ENCODE results near the gene TPRG1L.

TPRG1L gene

GRCh38 chr1:3676581-3677470 is 52.0 kb downstream of the TPRG1L start:
- H3K9me3 ChIP-seq (ENCODE audit: insufficient read depth, low read length) = no peaks in the 10 kb centered on the region
- H3K27ac ChIP-seq (ENCODE audit: low read length) = peak overlapping the region; percentile 92
- H3K36me3 ChIP-seq (replicated peaks; ENCODE audit: low read depth, low read length) = no peaks in the 10 kb centered on the region
- peak overlapping the region; percentile 100 for H3K4me2 ChIP-seq (ENCODE audit: low read length)
- peak overlapping the region; percentile 77 for H3K4me3 ChIP-seq (ENCODE audit: low read length)
- peak overlapping the region; percentile 85; the same call in 1 of the 2 replicates for H3K9ac ChIP-seq (ENCODE audit: low read length)
- peaks cover 91% of the 10 kb centered on the region for H3K4me1 ChIP-seq (ENCODE audit: low read length)
- no peaks in the 10 kb centered on the region for H4K20me1 ChIP-seq (ENCODE audit: insufficient read depth, low read length)
- no peaks in the 10 kb centered on the region for H3K79me2 ChIP-seq (ENCODE audit: low read length)
- no peak overlapping the region; the same call in 1 of the 2 replicates for H2AFZ ChIP-seq (ENCODE audit: low read depth, low read length)
- TF ChIP-seq, protein P1, sequence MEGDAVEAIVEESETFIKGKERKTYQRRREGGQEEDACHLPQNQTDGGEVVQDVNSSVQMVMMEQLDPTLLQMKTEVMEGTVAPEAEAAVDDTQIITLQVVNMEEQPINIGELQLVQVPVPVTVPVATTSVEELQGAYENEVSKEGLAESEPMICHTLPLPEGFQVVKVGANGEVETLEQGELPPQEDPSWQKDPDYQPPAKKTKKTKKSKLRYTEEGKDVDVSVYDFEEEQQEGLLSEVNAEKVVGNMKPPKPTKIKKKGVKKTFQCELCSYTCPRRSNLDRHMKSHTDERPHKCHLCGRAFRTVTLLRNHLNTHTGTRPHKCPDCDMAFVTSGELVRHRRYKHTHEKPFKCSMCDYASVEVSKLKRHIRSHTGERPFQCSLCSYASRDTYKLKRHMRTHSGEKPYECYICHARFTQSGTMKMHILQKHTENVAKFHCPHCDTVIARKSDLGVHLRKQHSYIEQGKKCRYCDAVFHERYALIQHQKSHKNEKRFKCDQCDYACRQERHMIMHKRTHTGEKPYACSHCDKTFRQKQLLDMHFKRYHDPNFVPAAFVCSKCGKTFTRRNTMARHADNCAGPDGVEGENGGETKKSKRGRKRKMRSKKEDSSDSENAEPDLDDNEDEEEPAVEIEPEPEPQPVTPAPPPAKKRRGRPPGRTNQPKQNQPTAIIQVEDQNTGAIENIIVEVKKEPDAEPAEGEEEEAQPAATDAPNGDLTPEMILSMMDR (IDR thresholded peaks at IDR 0.05; ENCODE audit: low read depth, low read length) = peak; percentile 39
- TF ChIP-seq EZH2phosphoT487 (IDR thresholded peaks at IDR 0.05; ENCODE audit: low read depth) = peak; percentile 89
- H3K27me3 ChIP-seq (ENCODE audit: low read depth, low read length) = peaks cover 27% of the 10 kb centered on the region

DNA sequence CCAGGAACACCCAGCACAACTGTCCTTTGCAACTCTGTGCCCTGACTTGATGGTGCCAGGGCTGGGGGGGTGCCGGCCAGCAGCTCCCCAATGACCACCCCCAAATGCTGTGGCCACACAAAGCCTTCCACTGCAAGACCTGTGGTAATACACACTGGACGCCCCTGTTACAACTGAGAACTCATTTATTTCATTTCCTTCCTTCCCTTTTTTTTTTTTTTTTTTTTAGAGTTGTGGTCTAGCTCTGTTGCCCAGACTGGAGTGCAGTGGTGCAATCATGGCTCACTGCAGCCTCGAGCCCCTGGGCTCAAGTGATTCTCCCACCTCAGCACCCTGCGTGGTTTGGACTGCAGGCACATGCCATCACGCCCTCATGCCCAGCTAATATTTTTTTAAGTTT is 52.7 kb downstream of the TPRG1L start:
- TF ChIP-seq, protein P1 (IDR thresholded peaks at IDR 0.05; ENCODE audit: low read depth, low read length) = no peak
- TF ChIP-seq EZH2phosphoT487 (IDR thresholded peaks at IDR 0.05; ENCODE audit: low read depth) = no peak
- H2AFZ ChIP-seq (ENCODE audit: low read depth, low read length) = no peak overlapping the region; the same call in 1 of the 2 replicates
- peaks cover 84% of the 10 kb centered on the region for H3K4me1 ChIP-seq (ENCODE audit: low read length)
- H3K27me3 ChIP-seq (ENCODE audit: low read depth, low read length) = peaks cover 21% of the 10 kb centered on the region
- peak overlapping the region; percentile 92 for H3K27ac ChIP-seq (ENCODE audit: low read length)
- no peaks in the 10 kb centered on the region for H3K36me3 ChIP-seq (replicated peaks; ENCODE audit: low read depth, low read length)
- no peaks in the 10 kb centered on the region for H4K20me1 ChIP-seq (ENCODE audit: insufficient read depth, low read length)
- H3K4me2 ChIP-seq (ENCODE audit: low read length) = peak overlapping the region; percentile 100
- H3K4me3 ChIP-seq (ENCODE audit: low read length) = peak overlapping the region; percentile 77
- no peaks in the 10 kb centered on the region for H3K9me3 ChIP-seq (ENCODE audit: insufficient read depth, low read length)
- no peaks in the 10 kb centered on the region for H3K79me2 ChIP-seq (ENCODE audit: low read length)
- peak overlapping the region; percentile 85 for H3K9ac ChIP-seq (ENCODE audit: low read length)

DNA sequence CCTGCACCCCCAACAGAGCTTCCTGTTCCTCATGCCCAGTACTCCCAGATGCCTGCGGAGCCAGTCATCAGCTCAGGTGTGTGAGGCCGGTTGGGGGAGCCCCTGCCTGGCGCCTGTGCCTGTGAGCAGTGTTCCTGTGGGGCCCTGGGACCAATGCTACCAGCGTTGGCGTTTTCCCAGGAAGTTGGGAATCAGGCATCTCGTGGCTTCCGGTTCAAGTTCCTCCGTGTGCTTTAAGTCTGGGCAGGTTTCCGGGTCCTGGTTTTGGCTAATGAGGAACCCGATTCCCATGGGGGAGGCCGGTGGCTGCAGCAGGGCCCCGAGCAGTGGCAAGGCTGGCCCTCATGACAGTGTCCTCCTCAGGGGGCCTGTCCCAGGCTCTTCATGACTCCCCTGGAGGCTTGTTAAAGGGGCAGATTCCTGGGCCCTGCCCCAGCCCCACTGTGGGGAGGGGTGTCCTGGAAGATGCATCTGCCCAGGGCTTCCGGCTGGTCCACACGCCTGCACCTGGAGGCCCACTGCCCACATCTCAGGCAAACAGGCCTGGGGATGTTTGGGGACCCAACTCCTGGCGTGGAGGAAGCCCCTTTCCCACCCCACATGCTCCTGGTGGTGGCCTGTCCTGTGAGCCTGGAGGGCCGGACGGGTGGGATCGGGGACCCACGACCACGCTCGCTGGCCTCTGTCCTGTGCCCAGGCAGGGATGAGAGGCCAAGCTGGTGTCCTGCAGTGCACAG is 53.7 kb downstream of the TPRG1L start:
- Histone ChIP-seq H3K4me1 (ENCODE audit: low read length) (peaks cover 74% of the 10 kb centered on the region), H3K4me2 (ENCODE audit: low read length) (peak overlapping the region; percentile 100), H3K36me3 (replicated peaks; ENCODE audit: low read depth, low read length) (no peaks in the 10 kb centered on the region), H3K9me3 (ENCODE audit: insufficient read depth, low read length) (no peaks in the 10 kb centered on the region), H3K9ac (ENCODE audit: low read length) (peak overlapping the region; percentile 50; the same call in 1 of the 2 replicates), H3K27me3 (ENCODE audit: low read depth, low read length) (peaks cover 15% of the 10 kb centered on the region), H4K20me1 (ENCODE audit: insufficient read depth, low read length) (no peaks in the 10 kb centered on the region), H3K27ac (ENCODE audit: low read length) (peak overlapping the region; percentile 92), H3K4me3 (ENCODE audit: low read length) (peak overlapping the region; percentile 77), H3K79me2 (ENCODE audit: low read length) (no peaks in the 10 kb centered on the region), H2AFZ (ENCODE audit: low read depth, low read length) (no peak overlapping the region)
- TF ChIP-seq, protein P1 (IDR thresholded peaks at IDR 0.05; ENCODE audit: low read depth, low read length) = no peak; the same call in 1 of the 2 replicates
- TF ChIP-seq EZH2phosphoT487 (IDR thresholded peaks at IDR 0.05; ENCODE audit: low read depth) = no peak

Data from OCI-LY3 (cell line).